OCI-LY1 (cell line): Measurements from ENCODE around the gene SLC1A2.

ENCODE experiments used
- CTCF ChIP-seq: fragments of 200-600 bp; sonication (generic), shearing (Covaris generic); IDR thresholded peaks from 2 replicates; pipeline ENCODE4 v1.5.1; 2017; ENCODE audit warnings: mild to moderate bottlenecking, antibody characterized with exemption, low read length, moderate library complexity, mixed read lengths
- EZH2 ChIP-seq: fragments of 200-600 bp; sonication (generic), shearing (Covaris generic); IDR thresholded peaks from 2 replicates; pipeline ENCODE4 v1.8.0; 2017; ENCODE audit warnings: borderline replicate concordance, mixed run types, mild to moderate bottlenecking, antibody characterized with exemption, low read length, moderate library complexity, mixed read lengths

- no peak for TF ChIP-seq CTCF
- TF ChIP-seq EZH2 = no peak
These were observed 81.4 kb downstream of the SLC1A2 start for GRCh38 chr11:35337914-35338305.
